Activated effector memory CD4-positive, alpha-beta T cell treated with Interleukin-2 at 50 U/mL for 16 hours (primary cell): ENCODE data around the gene HCFC1.

Experiments
- DNase-seq: peaks from one replicate; pipeline ENCODE4 v3.0.0-alpha.2; 2020

Gene HCFC1

GRCh38 chrX:153973127-153974002 is 1.7 kb upstream of the HCFC1 start:
- DNase-seq, result no peak

GRCh38 chrX:153972368-153973126 is 929 bp upstream of the HCFC1 start, which contains the start of gene TMEM187:
Gene TMEM187 (plus strand): TSS chrX:153972754. CDS start chrX:153982063, 9,309 bp downstream.
- peak; percentile 76 for DNase-seq

- DNase-seq, result peak; percentile 82
These were observed 531 bp downstream of the HCFC1 start for GRCh38 chrX:153971124-153971449.

- peak; percentile 33 for DNase-seq
These were observed 1.1 kb downstream of the HCFC1 start for GRCh38 chrX:153970357-153971123.

DNA sequence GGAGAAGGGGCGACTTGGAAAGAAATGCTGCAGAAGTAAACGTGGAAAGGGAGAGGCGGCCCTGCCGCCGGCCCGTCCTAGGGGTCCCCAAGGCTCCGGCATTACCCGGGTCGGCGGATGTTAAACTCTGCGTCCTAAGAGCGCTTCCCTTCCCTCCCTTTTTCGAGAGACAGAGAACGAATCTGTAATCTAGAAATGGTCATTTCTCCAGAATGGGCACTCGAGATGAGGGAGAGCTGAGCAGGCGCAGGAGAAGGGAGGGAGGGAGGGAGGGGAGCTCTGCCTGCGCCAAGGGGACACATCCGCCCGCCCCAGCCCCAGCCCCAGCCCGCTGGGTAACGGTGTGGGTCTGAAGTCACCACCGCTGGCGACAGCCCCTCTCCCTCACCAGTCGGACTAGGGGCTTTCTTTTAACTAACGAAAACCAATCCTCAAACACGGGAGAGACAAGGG is 1.7 kb downstream of the HCFC1 start:
- DNase-seq, result no peak

DNA sequence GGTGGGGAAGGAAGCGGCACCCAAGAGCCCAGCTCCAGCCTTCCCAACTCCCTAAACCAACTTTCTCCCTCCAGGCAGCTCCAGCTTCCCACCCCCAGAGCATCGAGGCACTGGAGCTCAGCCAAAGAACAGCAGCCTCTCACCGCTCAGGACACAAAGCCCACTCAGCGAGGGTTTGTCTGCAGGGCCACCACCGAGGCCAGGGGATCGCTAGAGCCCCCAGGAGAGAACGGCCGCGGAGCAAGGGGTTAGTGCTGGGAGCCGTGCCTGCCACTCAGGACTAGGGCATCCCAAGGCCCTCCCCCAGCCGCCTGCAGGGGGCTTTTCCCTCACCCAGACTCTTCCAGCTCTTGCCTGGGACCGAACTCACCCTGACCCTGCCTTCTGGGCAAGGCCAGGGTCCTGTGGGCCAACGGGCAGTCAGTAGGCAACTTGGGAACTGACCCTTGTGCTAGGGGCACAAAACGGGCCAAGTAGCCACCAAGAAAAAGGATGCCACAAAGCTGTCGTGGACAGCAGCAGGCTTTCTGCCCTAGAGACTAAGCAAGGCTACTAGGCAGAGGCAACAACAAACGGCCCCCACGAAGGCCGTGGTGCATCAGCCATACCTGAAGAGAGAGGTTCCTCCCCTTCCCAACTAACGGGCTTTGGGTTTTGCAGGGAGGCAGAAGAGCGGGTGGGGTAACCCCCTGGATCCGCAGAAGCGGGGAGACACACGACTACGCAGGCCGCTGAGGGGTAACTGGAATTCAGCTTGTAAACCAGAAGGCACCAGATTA is 2.3 kb downstream of the HCFC1 start:
- DNase-seq, result no peak

- no peak for DNase-seq
These were observed 2.9 kb downstream of the HCFC1 start for GRCh38 chrX:153968754-153969124.

- no peak for DNase-seq
These were observed 3.4 kb downstream of the HCFC1 start for GRCh38 chrX:153968255-153968654.

DNA sequence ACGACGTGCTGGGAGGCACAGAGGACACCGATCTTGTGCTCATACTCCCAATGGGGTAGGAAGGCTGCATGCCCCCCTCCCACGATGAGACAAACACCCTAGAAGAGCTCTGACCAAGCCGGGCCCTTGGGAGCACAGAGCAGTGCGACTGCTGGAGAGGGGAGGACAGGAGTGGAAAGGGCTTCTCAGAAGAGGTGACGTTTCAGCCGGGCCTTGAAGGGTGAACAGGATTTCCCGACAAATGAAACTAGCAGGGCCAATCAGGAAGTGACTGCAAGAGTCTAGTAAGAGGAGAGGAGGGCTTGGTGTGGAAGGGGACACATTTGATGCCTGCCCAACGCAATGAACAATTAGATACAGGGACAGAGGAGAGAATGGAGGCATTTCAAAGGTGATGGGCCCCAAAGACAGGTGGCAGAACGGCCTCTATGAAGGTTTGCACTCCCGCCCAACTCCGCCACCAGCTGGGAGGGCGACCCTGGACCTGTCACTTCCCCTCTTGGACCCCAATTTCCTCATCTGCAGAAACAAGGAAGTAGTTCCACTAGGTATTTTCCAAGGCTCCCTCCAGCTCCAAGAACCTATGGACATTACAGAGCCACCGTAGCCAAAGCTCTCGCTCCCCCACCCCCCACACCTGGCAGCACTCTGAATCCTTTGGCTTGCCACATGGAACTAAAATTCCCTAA is 3.9 kb downstream of the HCFC1 start:
- DNase-seq, result no peak

DNA sequence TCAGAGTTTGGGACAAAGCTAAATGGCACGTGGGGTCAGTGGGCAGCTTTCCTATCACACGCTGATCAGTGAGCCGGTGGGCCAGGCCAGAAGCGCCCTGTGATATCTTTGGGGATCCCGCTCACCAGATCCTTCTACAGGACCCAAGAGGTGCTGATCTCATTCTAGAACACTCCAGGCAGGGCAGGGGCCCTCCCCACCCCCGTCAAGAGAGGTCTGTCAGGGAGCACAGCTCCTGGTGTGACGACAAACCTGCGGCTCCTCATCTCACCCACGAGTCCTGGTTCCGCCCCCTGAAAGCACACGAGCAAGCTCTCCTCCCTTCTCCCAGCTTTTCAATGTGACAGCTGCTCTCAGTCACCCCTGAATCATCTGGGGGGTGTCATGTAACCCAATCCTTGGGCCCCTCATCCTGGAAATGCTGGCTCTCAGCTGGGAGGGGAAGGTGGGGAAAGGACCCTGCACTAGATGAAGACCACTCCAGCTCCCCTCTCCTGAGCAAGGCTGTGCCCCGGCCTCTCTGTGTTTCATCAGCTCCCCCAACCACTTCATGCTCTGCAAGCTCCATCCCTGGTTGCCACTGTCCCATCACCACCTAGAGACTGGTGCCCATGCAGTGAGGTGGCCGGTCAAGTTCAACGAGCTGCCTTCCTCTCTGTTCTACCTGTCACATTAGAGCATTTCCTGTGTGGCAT is 4.6 kb downstream of the HCFC1 start:
- DNase-seq, result no peak

DNA sequence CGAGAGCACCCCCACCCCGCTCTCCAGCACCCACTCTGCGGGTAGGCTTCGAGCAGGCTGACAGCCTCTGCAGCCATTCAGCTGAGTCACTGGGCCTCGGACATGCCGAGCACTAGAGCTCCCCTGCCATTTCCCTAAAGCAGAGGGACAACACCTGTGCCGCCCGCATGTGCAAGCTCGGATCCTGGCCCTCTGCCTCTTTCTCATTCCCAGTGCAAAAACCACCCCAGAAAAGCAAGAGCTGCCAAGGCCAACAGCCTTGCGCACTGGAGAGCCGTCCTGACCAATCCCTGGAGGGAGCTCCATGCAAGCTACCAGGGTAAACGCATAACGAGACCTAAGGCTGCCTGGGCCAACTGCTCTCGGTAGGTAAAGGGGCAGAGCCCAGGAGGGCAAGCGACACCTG is 5.3 kb downstream of the HCFC1 start:
- DNase-seq, result no peak

GRCh38 chrX:153965406-153965805 is 6.2 kb downstream of the HCFC1 start:
- no peak for DNase-seq

- no peak for DNase-seq
These were observed 7.5 kb downstream of the HCFC1 start for GRCh38 chrX:153964105-153964504.

GRCh38 chrX:153963546-153963945 is 8.1 kb downstream of the HCFC1 start:
- no peak for DNase-seq

- no peak for DNase-seq
These were observed 10.3 kb downstream of the HCFC1 start for GRCh38 chrX:153961292-153961691.

DNA sequence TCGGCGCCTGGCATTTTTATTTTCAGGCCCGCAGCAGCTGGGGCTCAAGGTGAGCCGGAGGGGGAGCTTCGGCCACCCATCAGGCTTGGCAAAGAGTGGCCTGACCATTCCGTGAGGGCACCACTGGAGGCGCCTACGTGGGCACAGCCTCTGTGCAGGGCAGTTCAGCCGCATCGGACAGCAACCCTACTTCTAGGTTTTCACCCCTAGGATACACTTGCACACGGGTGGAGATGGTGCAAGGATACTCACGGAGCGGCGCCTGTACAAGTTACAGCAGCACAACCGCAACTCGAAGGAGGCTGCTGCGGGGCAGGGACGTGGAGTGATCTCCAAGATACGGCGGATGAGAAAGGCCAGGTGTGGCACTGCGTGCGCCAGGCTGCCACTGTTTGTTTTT is 10.8 kb downstream of the HCFC1 start:
- no peak for DNase-seq

DNA sequence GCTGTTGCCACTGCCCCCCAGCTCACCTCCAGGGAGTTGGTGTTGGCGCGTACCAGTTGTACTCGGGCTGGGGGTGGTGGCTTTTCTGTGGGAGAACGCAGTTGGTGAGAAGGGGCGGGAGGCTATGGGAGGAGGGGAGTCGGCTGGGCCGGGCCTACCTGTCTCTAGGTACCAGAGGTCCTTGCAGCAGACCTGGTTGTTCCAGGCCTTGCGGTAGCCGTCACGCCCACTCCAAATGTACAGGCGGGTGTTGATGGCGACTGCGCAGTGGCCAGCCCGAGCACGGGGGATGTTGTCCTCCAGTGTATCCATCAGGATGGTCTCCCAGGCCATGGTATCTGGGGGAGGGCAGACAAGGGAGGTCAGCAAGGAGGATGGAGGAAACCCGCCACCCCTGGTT is 11.5 kb downstream of the HCFC1 start:
- no peak for DNase-seq

DNA sequence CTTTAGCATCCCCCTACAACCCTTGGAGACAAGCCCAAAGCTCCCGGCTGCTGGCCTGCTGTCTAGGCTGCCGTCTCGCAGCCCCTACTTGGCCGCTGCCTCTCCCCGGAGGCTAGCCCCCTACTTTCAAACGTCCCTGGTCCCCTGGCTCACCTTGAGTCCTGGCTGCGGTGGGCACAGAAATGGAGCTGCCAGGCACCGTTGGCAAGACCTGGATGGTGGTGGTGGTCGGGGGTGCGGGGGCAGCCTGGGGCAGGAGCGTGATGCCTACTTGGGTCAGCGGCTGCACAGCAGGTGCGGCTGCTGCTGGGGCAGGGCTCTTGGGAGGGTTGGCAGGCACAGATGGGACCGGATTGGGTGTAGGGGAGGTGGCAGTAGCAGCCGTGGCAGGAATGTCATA is 12.0 kb downstream of the HCFC1 start:
- DNase-seq, result no peak

GRCh38 chrX:153958605-153959004 is 13.0 kb downstream of the HCFC1 start:
- no peak for DNase-seq

GRCh38 chrX:153957224-153957623 is 14.4 kb downstream of the HCFC1 start:
- no peak for DNase-seq
